Measurements from ENCODE around the gene VPS35. TPM values are rescaled to one million over a fixed set of nuclear protein-coding genes. Genes with fewer than 3 reads are reported as not detected.

VPS35 gene
- total RNA-seq, 1 experiment from 2014 or later = 70.4 TPM

- Histone ChIP-seq H3K27ac (ENCODE audit: insufficient read length, low read depth, low read length) (no peak overlapping the region), H3K56ac (ENCODE audit: insufficient read length, low read depth, low read length) (no peak overlapping the region), H2BK5ac (ENCODE audit: insufficient read length, low read length) (no peak overlapping the region), H2AFZ (ENCODE audit: low read length) (no peak overlapping the region), H3K4me2 (ENCODE audit: insufficient read depth, insufficient read length, low read length) (no peak overlapping the region), H2BK12ac (ENCODE audit: insufficient read length, low read depth, low read length) (no peak overlapping the region), H3K79me1 (ENCODE audit: insufficient read depth, low read depth, low read length, poor library complexity, severe bottlenecking) (no peaks in the 10 kb centered on the region), H3K18ac (ENCODE audit: insufficient read length, low read depth, low read length) (no peak overlapping the region), H3K27me3 (ENCODE audit: insufficient read depth, low read length) (no peaks in the 10 kb centered on the region), H3K23me2 (ENCODE audit: insufficient read length, low read depth, low read length, poor library complexity, severe bottlenecking) (no peaks in the 10 kb centered on the region), H2BK20ac (ENCODE audit: low read depth, low read length, poor library complexity, severe bottlenecking) (no peak overlapping the region), H3K4ac (ENCODE audit: low read depth, low read length) (no peak overlapping the region), H2BK120ac (ENCODE audit: low read depth, low read length, poor library complexity, severe bottlenecking) (no peak overlapping the region), H3K79me2 (ENCODE audit: insufficient read depth, low read length) (peaks cover 5% of the 10 kb centered on the region; the same call in 1 of the 2 replicates), H3K4me1 (ENCODE audit: insufficient read depth, low read length) (no peaks in the 10 kb centered on the region), H3T11ph (ENCODE audit: low read length) (no peak overlapping the region), H2BK15ac (ENCODE audit: low read depth, low read length) (no peak overlapping the region), H4K5ac (ENCODE audit: insufficient read length, low read depth, low read length) (no peak overlapping the region), H2AK5ac (ENCODE audit: insufficient read length, low read length) (no peak overlapping the region), H4K20me1 (ENCODE audit: control insufficient read depth, insufficient read depth, insufficient read length) (no peaks in the 10 kb centered on the region), H4K91ac (ENCODE audit: insufficient read length, low read depth, low read length) (no peak overlapping the region), H3K14ac (ENCODE audit: insufficient read depth, low read length) (no peak overlapping the region), H3K23ac (ENCODE audit: insufficient read length, low read depth, low read length) (no peak overlapping the region), H3K9me3 (ENCODE audit: control insufficient read depth, low read depth, low read length) (no peaks in the 10 kb centered on the region), H4K8ac (replicated peaks; ENCODE audit: insufficient read length, low read depth, low read length) (no peak overlapping the region), H3K9ac (ENCODE audit: extremely low read depth, insufficient read length, low read length) (no peak overlapping the region)
- DNase-seq = no peak
- H3K27ac Mint-ChIP-seq = 0 out of 7 replicates have a peak overlapping the region, but pooled peaks of 1 of the 3 experiments have one; percentile 44
- no peaks in the 10 kb centered on the region for H3K9me3 Mint-ChIP-seq
- TF ChIP-seq, protein P1, sequence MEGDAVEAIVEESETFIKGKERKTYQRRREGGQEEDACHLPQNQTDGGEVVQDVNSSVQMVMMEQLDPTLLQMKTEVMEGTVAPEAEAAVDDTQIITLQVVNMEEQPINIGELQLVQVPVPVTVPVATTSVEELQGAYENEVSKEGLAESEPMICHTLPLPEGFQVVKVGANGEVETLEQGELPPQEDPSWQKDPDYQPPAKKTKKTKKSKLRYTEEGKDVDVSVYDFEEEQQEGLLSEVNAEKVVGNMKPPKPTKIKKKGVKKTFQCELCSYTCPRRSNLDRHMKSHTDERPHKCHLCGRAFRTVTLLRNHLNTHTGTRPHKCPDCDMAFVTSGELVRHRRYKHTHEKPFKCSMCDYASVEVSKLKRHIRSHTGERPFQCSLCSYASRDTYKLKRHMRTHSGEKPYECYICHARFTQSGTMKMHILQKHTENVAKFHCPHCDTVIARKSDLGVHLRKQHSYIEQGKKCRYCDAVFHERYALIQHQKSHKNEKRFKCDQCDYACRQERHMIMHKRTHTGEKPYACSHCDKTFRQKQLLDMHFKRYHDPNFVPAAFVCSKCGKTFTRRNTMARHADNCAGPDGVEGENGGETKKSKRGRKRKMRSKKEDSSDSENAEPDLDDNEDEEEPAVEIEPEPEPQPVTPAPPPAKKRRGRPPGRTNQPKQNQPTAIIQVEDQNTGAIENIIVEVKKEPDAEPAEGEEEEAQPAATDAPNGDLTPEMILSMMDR (conservative IDR thresholded peaks at IDR 0.05) = no peak
- H3K36me3 Mint-ChIP-seq (ENCODE audit: insufficient read depth in 1 of 3, low read depth in 3 of 3) = peaks cover 51 to 86% (median 52%) of the 10 kb centered on the region in 3 experiments
- no peaks in the 10 kb centered on the region for H3K27me3 Mint-ChIP-seq (ENCODE audit: low read depth)
- no CpG with 5 or more reads among the region's 5 CpGs for WGBS (ENCODE audit: extremely low coverage, insufficient read length, low lambda C conversion rate)
- H3K4me1 Mint-ChIP-seq = peaks cover 0 to 8% of the 10 kb centered on the region in 2 experiments; a peak in 3 of 4 replicates
- no peak overlapping the region for H3K4me3 Mint-ChIP-seq
Measured at GRCh38 chr16:46695937-46696336, 7.0 kb upstream of the VPS35 start.
